Tibial artery (tissue), 4 donors: ENCODE results near the gene EMX1.

ENCODE experiments used
- DNase-seq, 2 donors: peaks; one replicate each; pipeline ENCODE4 v3.0.0-alpha.2; 2019
- H3K27ac ChIP-seq, 2 donors: fragments of 200-600 bp; sonication (generic) in 1 of 2; 1 replicate in 1 of 2; 2 replicates in 1 of 2; pipeline ENCODE4 v1.5.1; 2018 to 2019; ENCODE audit warnings: mild to moderate bottlenecking in 1 of 2
- H3K27me3 ChIP-seq, 2 donors: fragments of 200-600 bp; sonication (generic) in 1 of 2; one replicate each; pipeline versions ENCODE4 v1.5.1 to v1.6.0; 2016 to 2019
- H3K36me3 ChIP-seq, 3 donors: fragments of 200-600 bp; sonication (generic) in 2 of 3; one replicate each; pipeline ENCODE4 v1.5.1; 2016 to 2019; ENCODE audit warnings: mild to moderate bottlenecking in 2 of 3
- H3K4me1 ChIP-seq, 4 donors: fragments of 200-600 bp; sonication (generic) in 2 of 4; 1 replicate in 3 of 4; 2 replicates in 1 of 4; pipeline ENCODE4 v1.5.1; 2016 to 2019
- H3K4me3 ChIP-seq, 2 donors: fragments of 200-600 bp; sonication (generic) in 1 of 2; 1 replicate in 1 of 2; 2 replicates in 1 of 2; pipeline ENCODE4 v1.5.1; 2018 to 2019; ENCODE audit warnings: mild to moderate bottlenecking in 2 of 2
- H3K9me3 ChIP-seq, 3 donors: fragments of 200-600 bp; sonication (generic) in 1 of 3; one replicate each; pipeline ENCODE4 v1.5.1; 2016 to 2019
- intact Hi-C: fragments of 100-400 bp; cut with DNase I; formaldehyde crosslinking; loops from one replicate; pipeline ENCODE4 v1.15.0; 2023; ENCODE audit warnings: low total_unique reads
- TF ChIP-seq, protein P1 (sequence below), 2 experiments: fragments of 200-600 bp in 1 of 2; fragments of 450-650 bp in 1 of 2; IDR thresholded peaks; one replicate each; pipeline ENCODE4 v1.5.1; 2017 to 2019; ENCODE audit warnings: antibody characterized with exemption in 2 of 2, mild to moderate bottlenecking in 1 of 2, moderate library complexity in 1 of 2

The EMX1 gene

DNA sequence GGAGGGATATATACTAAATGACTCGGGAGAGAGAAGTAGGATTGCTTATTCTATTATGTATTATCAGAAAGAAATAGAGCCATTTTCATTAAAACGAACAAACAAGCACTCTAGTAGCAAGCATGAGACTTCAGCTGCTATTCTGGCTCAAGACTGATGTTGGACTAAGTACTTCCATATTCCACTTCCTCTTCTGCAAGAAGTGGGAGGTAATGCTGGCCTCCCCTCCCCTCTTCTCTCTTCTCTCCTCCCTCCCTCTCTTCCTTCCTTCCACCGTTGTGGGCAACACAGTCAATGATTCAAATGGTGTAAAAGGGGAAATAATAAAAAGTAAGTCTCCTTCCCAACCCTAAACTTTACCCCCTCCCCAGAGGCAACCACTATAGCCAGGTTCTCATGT lies 62.6 kb downstream of the EMX1 start:
- Histone ChIP-seq H3K4me3 (no peak overlapping the region), H3K4me1 (no peaks in the 10 kb centered on the region), H3K27me3 (no peaks in the 10 kb centered on the region), H3K36me3 (peaks cover 0 to 14% (median 7%) of the 10 kb centered on the region in 3 donors), H3K9me3 (no peaks in the 10 kb centered on the region), H3K27ac (no peak overlapping the region)
- no peak for DNase-seq
- intact Hi-C loops: no loop called here
- TF ChIP-seq, protein P1, sequence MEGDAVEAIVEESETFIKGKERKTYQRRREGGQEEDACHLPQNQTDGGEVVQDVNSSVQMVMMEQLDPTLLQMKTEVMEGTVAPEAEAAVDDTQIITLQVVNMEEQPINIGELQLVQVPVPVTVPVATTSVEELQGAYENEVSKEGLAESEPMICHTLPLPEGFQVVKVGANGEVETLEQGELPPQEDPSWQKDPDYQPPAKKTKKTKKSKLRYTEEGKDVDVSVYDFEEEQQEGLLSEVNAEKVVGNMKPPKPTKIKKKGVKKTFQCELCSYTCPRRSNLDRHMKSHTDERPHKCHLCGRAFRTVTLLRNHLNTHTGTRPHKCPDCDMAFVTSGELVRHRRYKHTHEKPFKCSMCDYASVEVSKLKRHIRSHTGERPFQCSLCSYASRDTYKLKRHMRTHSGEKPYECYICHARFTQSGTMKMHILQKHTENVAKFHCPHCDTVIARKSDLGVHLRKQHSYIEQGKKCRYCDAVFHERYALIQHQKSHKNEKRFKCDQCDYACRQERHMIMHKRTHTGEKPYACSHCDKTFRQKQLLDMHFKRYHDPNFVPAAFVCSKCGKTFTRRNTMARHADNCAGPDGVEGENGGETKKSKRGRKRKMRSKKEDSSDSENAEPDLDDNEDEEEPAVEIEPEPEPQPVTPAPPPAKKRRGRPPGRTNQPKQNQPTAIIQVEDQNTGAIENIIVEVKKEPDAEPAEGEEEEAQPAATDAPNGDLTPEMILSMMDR (IDR thresholded peaks at IDR 0.05): no peak

DNA sequence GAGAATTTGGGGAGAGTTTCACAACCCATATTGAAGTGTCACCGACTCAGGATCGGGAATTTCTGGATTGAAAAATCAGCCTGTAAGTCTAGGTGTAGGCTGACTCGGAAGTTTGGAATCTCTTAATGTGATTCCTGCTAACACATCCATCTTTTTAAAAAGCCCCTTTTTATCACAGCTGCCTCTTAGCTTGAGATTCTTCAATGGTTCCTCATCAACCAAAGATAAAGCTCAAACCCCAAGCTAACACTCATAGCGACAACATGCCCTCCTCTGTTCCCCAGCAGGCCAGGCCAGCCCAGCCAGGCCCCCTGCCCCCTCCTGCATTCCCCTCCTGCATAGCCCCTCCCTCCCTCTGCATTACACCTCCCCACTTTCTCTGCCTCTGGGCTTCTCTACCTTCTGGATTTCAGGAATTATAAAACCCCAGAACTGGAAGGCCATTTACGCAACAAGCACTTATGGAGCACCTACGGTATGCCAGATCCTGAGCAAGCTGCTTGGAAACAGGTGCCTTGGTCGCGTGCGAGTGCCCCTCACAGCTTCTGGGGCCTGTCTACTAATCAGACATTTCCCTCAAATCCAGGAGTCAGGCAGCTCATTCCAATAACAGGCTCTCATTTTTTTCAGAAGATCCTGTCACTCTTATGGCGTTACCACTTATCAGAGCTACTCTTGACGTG lies 63.4 kb downstream of the EMX1 start:
- no peak overlapping the region for H3K27ac ChIP-seq
- TF ChIP-seq, protein P1 (IDR thresholded peaks at IDR 0.05): no peak
- H3K4me1 ChIP-seq: no peaks in the 10 kb centered on the region
- intact Hi-C loops: no loop called here
- no peak overlapping the region for H3K4me3 ChIP-seq
- H3K27me3 ChIP-seq: no peaks in the 10 kb centered on the region
- H3K36me3 ChIP-seq: peaks cover 0 to 14% (median 7%) of the 10 kb centered on the region in 3 donors
- DNase-seq: no peak
- no peaks in the 10 kb centered on the region for H3K9me3 ChIP-seq

DNA sequence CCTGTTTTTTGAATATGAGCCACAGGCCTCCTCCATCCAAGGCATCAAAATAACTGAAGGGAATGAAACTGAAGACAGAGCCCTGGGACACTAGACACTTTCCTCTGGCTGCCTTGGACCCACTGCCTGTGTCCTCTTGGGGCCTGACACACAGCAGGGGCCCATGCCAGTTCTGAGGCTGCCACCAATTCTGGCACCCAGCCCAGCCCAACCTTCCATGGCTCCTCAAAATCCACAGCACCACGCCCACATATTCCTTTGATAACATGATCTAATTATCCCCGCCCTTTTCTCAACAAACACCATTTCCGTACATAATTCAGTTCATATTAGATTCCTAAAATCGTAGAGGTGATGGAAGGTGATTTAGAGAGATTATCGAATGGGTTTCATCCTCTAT lies 64.2 kb downstream of the EMX1 start:
- Histone ChIP-seq H3K36me3 (peaks cover 3 to 14% (median 7%) of the 10 kb centered on the region in 3 donors), H3K4me3 (no peak overlapping the region), H3K4me1 (no peaks in the 10 kb centered on the region), H3K27me3 (no peaks in the 10 kb centered on the region), H3K27ac (no peak overlapping the region), H3K9me3 (no peaks in the 10 kb centered on the region)
- intact Hi-C loops: no loop called here
- TF ChIP-seq, protein P1 (IDR thresholded peaks at IDR 0.05): no peak
- DNase-seq: no peak

DNA sequence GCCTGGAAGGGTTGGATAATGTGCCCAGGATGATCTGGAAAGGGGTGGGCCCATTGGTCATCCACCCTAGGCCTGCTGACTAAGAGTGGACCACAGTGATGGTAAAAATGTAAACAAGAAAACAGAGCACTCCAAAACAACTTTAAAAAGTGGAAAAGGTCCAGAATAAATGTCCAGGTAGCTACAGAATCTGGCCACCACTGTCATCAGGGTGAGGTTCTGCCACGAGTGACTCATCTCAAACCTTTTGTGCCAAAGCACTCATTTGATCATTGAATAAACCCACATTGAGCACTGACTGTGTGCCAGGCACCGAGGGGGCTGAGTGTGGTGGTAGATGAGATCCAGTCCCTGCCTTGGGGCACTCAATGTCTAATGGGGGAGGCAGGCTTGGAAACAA lies 64.9 kb downstream of the EMX1 start:
- DNase-seq: no peak
- no peaks in the 10 kb centered on the region for H3K27me3 ChIP-seq
- no peaks in the 10 kb centered on the region for H3K9me3 ChIP-seq
- intact Hi-C loops: no loop called here
- TF ChIP-seq, protein P1 (IDR thresholded peaks at IDR 0.05): no peak
- H3K27ac ChIP-seq: no peak overlapping the region
- H3K4me3 ChIP-seq: no peak overlapping the region
- peaks cover 7 to 14% (median 7%) of the 10 kb centered on the region in 3 donors for H3K36me3 ChIP-seq
- H3K4me1 ChIP-seq: no peaks in the 10 kb centered on the region

DNA sequence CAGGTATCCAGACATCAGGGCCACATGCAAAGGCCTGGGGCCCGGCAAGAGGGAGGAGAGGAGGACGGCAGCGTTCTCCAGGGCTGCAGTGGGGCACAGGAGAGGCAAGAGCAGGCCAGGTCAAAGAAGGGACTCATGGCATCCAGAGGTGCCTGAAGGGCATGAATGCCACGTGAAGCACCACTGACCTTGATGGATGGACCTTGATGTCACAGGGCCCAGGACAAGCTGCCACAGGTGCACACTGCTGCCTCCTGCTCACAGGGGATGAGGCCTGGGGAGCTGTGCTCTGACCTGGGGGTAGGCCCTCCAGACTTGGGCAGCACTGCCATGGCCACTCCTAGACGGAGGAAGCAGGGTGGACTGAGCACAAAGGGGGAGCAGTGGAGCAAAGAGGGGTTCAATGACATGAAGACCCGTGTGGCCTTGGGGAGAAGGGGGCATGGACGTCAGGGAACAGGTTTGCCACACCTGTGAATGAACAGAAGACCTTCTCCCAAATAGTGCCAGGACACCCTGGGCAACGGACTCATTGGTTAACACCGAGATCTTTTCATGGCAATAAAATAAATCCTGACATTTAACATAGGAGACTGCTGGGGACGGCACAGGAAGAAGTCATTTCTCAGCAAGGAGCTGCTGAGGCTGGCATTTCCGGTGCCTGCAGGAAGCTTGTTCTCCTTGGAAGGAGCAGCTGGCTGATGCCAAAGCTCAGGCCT lies 65.6 kb downstream of the EMX1 start:
- Histone ChIP-seq H3K36me3 (peaks cover 7 to 16% (median 7%) of the 10 kb centered on the region in 3 donors), H3K9me3 (no peaks in the 10 kb centered on the region), H3K27me3 (no peaks in the 10 kb centered on the region), H3K27ac (no peak overlapping the region), H3K4me1 (no peaks in the 10 kb centered on the region), H3K4me3 (no peak overlapping the region)
- intact Hi-C loops: no loop called here
- no peak for DNase-seq
- TF ChIP-seq, protein P1 (IDR thresholded peaks at IDR 0.05): no peak
